HG03558 (cell line): Measurements from ENCODE around the gene TBC1D16.
"Not testable (repeated sequence)": the region's sequence is repeated elsewhere in the genome, so short reads cannot be mapped to it uniquely, and the experiment has no call there.

ENCODE experiments used
- ATAC-seq: cut with Tn5 transposase; IDR thresholded peaks from one replicate; pipeline ENCODE4 v1.9.1; 2021; ENCODE audit warnings: moderate number of reproducible peaks; ENCODE audit not compliant: unreplicated experiment; ENCODE audit errors: extremely low read depth

Gene TBC1D16

DNA sequence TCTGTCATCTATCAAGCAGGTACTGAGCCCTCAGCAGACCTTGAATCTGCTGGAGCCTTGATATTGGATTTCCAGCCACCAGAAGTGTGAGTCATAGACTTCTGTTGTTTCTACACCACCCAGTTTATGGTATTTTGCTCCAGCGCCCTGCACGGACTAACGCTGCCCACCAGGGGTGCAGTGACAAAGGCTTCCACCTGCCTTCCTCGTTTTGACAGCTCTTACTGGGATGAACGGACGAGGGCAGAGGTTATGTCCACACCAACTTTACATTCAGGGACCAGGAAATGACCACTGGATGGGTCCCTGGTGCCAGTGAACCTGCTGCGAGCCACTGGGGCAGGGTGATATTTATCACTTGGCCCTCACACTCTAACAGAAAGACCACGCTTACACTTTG is 129.8 kb downstream of the TBC1D16 start:
- no peak for ATAC-seq

DNA sequence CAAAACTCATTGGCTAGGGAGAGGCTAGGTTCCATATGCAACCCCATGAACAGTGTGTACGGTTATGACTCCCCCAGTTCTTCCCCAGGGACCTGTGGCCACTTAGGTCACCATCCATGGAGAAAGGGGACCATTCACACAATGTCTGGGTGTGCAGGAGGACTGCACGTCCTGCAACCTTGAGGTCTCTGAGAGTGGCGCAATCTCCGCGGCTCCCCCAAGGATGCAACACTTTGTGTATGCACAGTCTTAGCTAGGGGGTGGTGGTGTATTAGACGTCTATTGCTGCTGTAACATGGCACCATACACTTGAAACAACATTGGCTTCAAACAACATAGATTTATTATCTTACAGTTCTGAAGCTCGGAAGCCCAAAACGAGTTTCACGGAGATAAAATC is 130.8 kb downstream of the TBC1D16 start:
- no peak for ATAC-seq

DNA sequence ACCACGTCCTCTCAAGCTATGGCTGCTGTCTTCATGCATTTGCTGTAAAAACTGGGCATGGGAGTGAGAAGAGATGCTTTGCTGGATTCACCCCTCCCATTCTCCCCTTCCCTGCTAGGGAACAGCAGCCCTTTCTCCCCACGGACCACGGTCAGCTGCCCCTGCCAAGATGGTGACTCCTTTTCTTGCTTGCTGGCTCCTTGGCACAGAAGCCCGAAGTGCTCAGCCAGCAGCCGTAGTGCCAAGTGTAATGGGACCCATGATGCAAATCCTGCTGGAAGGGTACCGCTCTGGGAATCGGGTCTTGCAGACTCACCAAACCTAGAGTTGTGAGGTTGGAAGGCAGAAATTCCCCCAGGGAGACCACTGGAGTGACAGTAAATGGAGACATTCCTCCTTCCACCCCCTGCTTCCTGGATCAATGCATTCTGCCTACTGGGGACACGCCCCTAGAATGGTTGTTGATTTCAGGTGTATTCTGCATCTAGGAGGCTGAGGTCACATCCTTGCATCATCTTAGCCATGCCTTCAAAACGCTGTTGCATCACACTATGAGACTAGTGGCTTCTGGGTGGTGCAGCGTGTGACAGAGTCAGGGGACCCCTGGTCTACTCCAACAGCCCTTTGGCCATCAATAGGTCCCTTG is 133.4 kb downstream of the TBC1D16 start:
- ATAC-seq: no peak

DNA sequence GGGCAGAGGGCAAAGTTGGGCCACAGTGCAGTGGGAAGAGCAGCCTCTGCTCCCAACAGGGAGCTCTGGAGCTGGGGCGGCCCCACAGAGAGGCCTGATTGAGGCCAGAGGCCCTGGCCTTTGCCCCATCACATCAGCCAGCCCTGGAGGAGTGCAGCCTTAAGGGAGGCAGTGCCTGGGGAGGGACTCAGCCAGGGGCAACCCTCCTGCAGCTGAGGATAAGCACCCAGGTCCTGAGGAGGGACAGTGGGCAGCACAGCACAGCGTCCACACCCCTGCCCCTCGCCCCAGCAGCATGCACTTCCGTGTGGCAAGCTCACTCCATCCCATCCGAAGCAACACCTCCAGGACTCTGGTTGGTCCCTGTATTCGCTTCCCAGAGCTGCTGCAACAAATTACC is 134.5 kb downstream of the TBC1D16 start:
- ATAC-seq: no peak

DNA sequence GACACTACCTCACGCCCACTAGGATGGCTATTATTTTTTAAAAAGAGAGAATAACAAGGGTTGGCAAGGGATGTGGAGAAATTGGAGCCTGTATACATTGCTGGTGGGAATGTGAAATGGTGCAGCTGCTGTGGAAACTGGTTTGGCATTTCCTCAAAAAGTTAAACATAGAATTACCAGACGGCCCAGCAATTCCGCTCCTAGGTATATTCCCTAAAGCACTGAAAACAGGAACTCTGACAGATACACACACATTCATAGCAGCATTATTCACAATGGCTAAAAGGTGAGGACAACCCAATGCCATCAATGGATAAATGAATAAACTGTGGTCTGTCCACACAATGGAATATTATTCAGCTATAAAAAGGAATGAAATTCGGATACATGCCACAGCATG is 136.1 kb downstream of the TBC1D16 start:
- no peak for ATAC-seq

DNA sequence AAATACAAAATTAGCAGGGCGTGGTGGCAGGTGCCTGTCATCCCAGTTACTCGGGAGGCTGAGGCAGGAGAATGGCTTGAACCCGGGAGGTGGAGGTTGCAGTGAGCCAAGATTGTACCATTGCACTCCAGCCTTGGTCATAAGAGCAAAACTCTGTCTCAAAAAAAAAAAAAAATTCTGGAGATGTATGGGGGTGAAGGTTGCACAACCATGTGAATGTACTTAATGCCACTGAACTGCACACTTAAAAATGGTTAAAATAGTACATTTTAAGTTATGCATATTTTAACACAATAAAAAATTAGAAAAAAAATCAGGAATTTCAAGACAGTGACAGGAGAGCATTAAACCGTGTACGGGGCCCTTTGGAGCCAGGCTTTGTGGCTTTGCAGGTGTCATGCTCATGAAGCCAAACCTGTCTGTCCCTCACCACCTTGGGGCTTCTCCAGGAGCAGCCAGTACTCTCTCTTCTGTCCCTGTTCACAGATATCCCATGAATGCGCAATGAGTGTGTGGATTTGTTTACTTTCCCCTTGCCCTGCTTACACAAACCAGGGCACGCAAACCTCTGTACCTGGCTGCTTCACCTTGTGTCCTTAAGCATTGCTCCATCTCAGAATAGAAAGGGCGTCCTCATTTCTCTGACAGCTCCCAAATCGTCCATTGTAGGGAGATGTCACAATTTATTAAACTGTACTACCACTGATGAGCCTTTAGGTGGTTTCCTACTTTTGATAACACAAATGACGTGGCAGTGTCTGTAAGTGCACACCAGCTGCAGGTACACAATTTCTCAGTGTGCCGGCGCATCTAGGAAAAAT is 138.2 kb downstream of the TBC1D16 start:
- ATAC-seq: no peak

DNA sequence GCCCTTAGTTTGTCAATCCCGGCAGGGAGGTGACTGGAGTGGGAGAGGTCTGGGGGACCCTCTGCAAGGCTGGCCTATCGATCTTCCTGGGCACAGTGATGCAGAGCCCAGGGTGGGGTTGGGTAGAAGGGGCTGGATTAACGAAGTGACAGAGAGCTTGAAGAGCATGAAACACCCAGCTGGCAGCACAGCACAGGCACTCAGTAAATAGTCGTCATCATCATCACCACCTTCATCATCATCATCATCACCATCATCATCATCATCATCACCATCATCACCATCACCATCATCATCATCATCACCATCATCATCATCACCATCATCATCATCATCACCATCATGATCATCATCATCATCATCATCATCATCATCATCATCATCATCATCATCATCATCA is 142.2 kb downstream of the TBC1D16 start:
- ATAC-seq: not testable (repeated sequence)

DNA sequence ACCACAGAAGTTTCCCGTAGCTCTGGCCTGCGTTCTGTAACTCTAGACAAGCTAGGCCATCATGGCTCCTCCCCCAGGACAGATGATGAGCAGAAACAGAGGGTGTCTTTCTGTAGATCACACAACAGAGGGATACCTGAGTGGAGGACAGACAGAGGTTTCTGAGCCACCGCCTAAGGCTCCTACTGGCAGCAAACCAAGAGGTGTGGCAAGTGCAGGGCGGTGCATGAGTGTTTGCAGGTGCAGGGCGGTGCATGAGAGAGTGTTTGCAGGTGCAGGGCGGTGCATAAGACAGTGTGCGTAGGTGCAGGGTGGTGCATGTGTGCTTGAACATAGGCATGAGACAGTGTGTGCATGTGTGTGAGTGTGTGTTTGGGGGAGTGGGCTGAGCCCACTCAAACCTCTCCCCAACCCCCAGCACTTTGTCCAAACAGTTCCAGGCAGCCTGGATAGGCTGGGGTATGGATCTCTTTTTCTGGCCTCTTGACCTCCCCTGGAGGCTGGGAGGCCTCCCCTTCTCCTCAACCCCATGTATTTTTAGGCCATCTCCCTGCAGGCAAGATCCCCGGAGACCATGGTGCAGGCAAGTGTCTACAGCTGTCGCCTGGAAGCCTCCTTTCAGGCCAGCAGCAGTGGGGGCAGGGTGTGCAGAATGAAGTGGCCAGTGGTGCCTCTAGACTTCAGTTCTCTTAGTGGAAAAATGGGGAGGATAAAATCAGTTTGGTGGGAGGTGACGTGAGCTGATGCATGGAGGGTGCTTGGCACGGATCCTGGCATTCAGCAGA is 143.0 kb downstream of the TBC1D16 start:
- ATAC-seq: no peak

DNA sequence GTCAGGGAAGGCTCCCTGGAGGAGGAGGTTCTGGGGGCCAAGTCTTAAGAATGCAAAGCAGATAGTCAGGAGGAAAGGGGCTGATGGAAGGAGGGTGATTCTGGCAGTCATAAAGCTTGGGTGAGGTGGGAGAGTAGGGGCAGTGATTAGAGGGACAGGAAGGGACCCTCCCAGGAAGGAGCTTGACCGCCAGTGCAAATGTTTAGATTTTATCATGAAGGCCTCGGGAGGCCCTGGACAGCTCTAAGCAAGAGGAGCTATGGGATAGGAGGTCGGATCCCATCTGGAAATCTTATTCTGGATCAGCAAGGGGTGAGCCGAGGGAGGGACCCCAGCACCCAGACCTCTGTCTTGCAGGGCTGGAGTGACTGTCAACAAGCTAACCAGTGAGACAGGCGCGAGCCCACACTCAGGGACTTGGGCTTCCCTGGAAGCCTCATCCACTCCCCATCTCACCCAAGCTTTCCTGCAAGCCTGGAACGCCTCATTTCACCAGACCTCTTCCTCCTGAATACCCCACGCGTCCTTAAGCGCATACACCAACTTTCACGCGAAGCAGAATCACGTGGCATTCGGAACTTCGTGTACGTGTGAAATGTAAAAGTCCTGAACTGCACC is 144.4 kb downstream of the TBC1D16 start:
- ATAC-seq: no peak

DNA sequence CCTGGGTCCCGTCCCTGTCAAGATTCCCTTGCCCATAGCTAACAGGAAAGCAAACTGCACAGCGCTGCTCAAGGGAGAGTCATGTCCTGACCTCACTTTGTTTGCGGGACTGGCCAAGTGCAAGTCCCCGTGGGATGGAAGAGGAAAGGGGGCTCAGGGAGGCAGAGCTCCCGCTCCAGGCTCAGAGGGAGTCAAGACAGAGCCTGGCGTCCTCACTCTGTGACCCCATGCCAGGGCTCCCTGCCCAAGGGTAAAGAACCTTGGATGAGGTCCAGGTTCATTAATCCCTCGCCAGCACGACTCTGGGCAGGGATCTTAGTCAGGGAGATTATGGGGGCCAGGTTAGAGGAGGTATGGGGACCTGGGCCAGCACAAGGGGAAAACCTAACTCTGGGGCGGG is 145.0 kb downstream of the TBC1D16 start:
- no peak for ATAC-seq

DNA sequence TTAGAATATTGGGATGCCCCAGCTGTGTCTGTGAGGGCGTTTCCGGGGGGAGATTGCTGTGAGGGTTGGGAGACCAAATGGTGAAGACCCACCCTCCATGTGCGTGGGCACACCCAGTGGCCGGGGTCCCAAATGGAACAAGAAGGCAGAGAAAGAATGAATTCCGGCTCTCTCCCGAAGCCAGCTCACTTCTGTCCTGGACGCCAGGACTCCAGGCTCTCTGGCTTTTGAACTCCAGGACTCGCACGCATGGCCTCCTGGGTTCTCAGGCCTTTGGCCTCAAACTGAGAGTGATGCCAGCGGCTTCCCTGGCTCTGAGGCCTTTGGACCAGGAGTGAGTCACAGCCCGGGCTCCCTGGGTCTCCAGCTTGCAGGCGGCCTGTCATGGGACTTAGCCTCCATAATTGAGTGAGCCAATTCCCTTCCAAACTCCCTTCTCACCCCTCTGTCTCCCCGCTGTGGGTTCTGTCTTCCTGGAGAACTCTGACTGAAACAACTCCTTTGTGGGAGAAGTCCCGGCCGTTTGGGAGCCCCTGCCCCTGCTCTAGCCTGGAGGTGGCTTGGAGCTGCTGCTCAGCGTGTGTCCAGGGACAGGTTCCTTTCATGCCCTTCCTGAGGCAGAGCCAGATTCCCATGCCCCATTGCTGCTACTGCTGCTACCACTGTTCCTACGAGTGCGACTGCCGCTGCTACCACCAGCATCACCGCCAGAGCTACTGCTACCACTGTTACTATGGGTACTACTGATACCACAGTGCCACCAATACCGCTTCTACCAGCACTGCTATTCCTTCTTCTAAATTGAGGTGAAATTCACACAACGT is 146.6 kb downstream of the TBC1D16 start:
- no peak for ATAC-seq

DNA sequence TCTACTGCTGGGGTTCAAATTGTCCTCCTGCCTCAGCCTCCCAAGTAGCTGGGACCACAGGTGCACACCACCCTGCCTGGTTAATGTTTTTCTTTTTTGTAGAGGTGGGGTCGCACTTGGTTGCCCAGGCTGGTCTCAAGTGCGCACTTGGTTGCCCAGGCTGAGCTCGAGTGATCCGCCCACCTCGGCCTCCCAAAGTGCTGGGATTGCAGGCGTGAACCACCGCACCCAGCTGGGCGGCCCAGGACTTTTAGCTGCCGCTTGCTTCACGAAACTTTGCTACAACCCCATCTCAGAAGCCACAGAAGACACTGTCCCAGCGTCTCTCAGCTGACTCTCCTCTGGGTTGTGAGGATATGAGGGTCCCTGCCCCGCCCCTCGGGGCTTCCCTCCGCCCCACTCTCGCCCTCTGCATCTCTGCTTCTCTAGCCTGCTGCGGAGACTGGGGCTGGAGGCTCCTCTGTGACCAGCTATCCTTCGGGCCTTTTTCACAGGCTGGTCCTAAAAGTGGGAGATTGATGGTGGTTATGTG is 147.6 kb downstream of the TBC1D16 start:
- no peak for ATAC-seq

DNA sequence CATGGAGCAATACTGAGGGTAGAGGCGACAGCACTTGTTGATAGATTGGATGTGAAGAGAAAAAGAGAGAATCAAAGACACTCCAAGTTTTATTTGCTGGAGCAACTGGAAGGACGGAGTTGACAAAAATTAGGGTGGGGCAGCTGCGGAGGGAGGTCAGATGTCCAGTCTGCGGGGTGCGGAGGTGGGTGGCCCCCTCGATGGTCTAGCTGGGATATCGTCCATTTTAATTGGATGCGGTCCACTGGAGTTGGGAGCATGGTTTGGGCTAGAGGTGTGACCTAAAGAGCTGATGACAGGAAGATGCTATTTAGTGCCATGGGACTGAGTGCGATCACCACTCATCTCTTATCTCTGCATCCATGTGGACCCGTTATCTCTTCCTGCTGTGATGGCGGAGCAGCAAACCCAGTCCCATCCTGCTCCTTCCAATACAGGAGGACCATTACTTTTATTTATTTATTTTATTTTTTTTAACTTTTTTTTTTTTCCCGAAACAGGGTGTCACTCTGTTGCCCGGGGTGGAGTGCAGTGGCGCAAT is 148.2 kb downstream of the TBC1D16 start:
- ATAC-seq: no peak

DNA sequence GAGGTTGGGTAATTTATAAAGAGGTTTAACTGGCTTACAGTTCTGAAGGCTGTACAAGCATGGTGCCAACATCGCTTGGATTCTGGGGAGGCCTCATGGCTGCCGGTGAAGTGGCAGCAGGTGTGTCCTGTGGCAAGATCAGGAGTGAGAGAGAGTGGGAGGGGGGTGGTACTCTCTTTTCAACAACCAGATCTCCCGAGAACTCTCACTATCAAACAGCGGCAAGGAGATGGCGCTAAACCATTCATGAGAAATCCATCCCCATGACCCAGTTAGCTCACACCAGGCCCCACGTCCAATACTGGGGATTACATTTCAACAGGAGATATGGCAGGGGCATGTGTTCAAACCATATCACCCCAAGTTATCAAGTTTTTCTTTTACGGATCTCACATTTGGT is 152.5 kb downstream of the TBC1D16 start:
- ATAC-seq: no peak
